Measurements from ENCODE around the gene SMOC2. TPM values are rescaled to one million over a fixed set of nuclear protein-coding genes. Genes with fewer than 3 reads are reported as not detected.

SMOC2 gene
- total and polyA plus RNA-seq, 2 of the 4 experiments (the other 2 are of a cell fraction): not detected

- 56% methylated on average over 6 of the region's 16 CpGs; no CpG with 5 or more reads in 1 of the 2 experiments for WGBS, 2 experiments (ENCODE audit: extremely low coverage in 2 of 2, insufficient read length in 1 of 2)
- DNase-seq: no peak
- Histone ChIP-seq H3K4me3 (ENCODE audit: insufficient read depth, low read depth, low read length) (no peak overlapping the region), H3K27ac (ENCODE audit: insufficient read depth, low read length) (no peak overlapping the region), H4K20me1 (ENCODE audit: insufficient read depth, low read length) (no peaks in the 10 kb centered on the region), H3K9ac (ENCODE audit: low read depth, low read length) (no peak overlapping the region), H2AK5ac (ENCODE audit: low read depth, low read length) (no peak overlapping the region), H2BK15ac (ENCODE audit: low read depth, low read length) (no peak overlapping the region), H3K4me2 (ENCODE audit: low read depth, low read length) (no peak overlapping the region), H4K8ac (ENCODE audit: low read depth in 2 of 2, low read length in 2 of 2) (no peak overlapping the region), H3K36me3 (ENCODE audit: control insufficient read depth, insufficient read depth, low read length) (no peaks in the 10 kb centered on the region), H3K18ac (ENCODE audit: low read depth, low read length) (no peak overlapping the region), H3K4ac (ENCODE audit: low read depth, low read length) (no peak overlapping the region), H3K4me1 (ENCODE audit: control insufficient read depth, insufficient read depth, low read length) (no peaks in the 10 kb centered on the region), H2BK120ac (ENCODE audit: low read depth, low read length) (no peak overlapping the region), H3K56ac (ENCODE audit: extremely low read depth, insufficient read depth, low read length) (no peak overlapping the region), H3K79me1 (ENCODE audit: low read depth in 1 of 2, low read length in 2 of 2) (no peaks in the 10 kb centered on the region), H3K23ac (ENCODE audit: low read depth, low read length) (no peak overlapping the region), H3K14ac (replicated peaks; ENCODE audit: low read depth, low read length) (no peak overlapping the region), H2AK9ac (replicated peaks; ENCODE audit: low read depth, low read length, poor library complexity) (no peak overlapping the region), H4K5ac (ENCODE audit: low read depth, low read length) (no peak overlapping the region), H2BK5ac (ENCODE audit: low read depth, low read length, poor library complexity, severe bottlenecking) (no peak overlapping the region), H2BK20ac (ENCODE audit: low read depth, low read length) (no peak overlapping the region), H2AFZ (replicated peaks; ENCODE audit: low read length, poor library complexity) (no peak overlapping the region), H3K9me1 (ENCODE audit: insufficient read depth, low read length) (no peaks in the 10 kb centered on the region), H3K27me3 (ENCODE audit: control insufficient read depth, insufficient read depth, low read length) (no peaks in the 10 kb centered on the region), H3K9me3 (ENCODE audit: control insufficient read depth, insufficient read depth, low read length) (peaks cover 22% of the 10 kb centered on the region), H4K91ac (ENCODE audit: insufficient read depth, low read depth, low read length) (no peak overlapping the region)
- intact Hi-C loops (cut with micrococcal nuclease) (no loop called here), in situ Hi-C loops (cut with MboI; ENCODE audit: low sequenced_read_pairs) (no loop called here), dilution Hi-C loops (cut with HindIII; ENCODE audit: low sequenced_read_pairs, unreplicated experiment) (no loop called here)
- CTCF ChIA-PET: no interaction called here
- TF ChIP-seq MAFK (IDR thresholded peaks at IDR 0.05; ENCODE audit: low read depth, low read length) (no peak), NFE2L2 (IDR thresholded peaks at IDR 0.05; ENCODE audit: low read depth, low read length) (no peak), CEBPB (IDR thresholded peaks at IDR 0.05; ENCODE audit: low read depth, low read length) (no peak), SMC3 (IDR thresholded peaks at IDR 0.05; ENCODE audit: low read depth, low read length) (no peak), CHD1 (IDR thresholded peaks at IDR 0.05; ENCODE audit: low read depth, low read length) (no peak), USF2 (IDR thresholded peaks at IDR 0.05; ENCODE audit: low read depth, low read length) (no peak), CTCF (conservative IDR thresholded peaks at IDR 0.05; ENCODE audit: low read depth, low read length) (no peak), RAD21 (IDR thresholded peaks at IDR 0.05; ENCODE audit: low read length) (no peak), BHLHE40 (IDR thresholded peaks at IDR 0.05; ENCODE audit: low read depth, low read length) (no peak), POLR2A (IDR thresholded peaks at IDR 0.05; ENCODE audit: low read depth, low read length) (no peak), MXI1 (IDR thresholded peaks at IDR 0.05; ENCODE audit: borderline replicate concordance, low read depth, low read length) (no peak), RCOR1 (IDR thresholded peaks at IDR 0.05; ENCODE audit: insufficient replicate concordance, low read length) (no peak), ELK1 (IDR thresholded peaks at IDR 0.05; ENCODE audit: borderline replicate concordance, low read depth, low read length) (no peak), FOS (IDR thresholded peaks at IDR 0.05; ENCODE audit: low read depth, low read length) (no peak), RFX5 (IDR thresholded peaks at IDR 0.05; ENCODE audit: low read depth, low read length) (no peak), MAZ (IDR thresholded peaks at IDR 0.05; ENCODE audit: borderline replicate concordance, low read depth, low read length) (no peak)
- no TSS peak for BruUV-seq (replicated peaks)
- no peak for ATAC-seq (ENCODE audit: low read depth)
- POLR2A ChIA-PET (ENCODE audit: unreplicated experiment): no interaction called here
Measured at GRCh38 chr6:168676552-168677322, 235.8 kb downstream of the SMOC2 start.

Data from IMR-90 (cell line).